ENCODE measurements around the gene PRRC2A.

The PRRC2A gene

GRCh38 chr6:31651602-31652191 is 31.2 kb downstream of the PRRC2A start:
- no peak for DNase-seq (ENCODE audit: low read depth in 2 of 2)

GRCh38 chr6:31652925-31653724 is 32.6 kb downstream of the PRRC2A start:
- DNase-seq (ENCODE audit: low read depth in 2 of 2) = peak; percentile 72 to 84

- DNase-seq (ENCODE audit: low read depth in 2 of 2) = no peak
These were observed 34.2 kb downstream of the PRRC2A start for GRCh38 chr6:31654574-31655348.

GRCh38 chr6:31655349-31656237 is 35.1 kb downstream of the PRRC2A start, which contains the start of gene APOM:
Gene APOM, plus strand, starts transcription at chr6:31655894. Its CDS starts 73 bp downstream, at chr6:31655967.
- DNase-seq (ENCODE audit: low read depth in 2 of 2) = no peak

GRCh38 chr6:31657406-31658157 is 37.1 kb downstream of the PRRC2A start:
- DNase-seq (ENCODE audit: low read depth in 2 of 2) = no peak

GRCh38 chr6:31658158-31658688 is 37.7 kb downstream of the PRRC2A start:
- DNase-seq (ENCODE audit: low read depth in 2 of 2) = no peak

- DNase-seq (ENCODE audit: low read depth in 2 of 2) = no peak
These were observed 38.6 kb downstream of the PRRC2A start for GRCh38 chr6:31658983-31659648.

GRCh38 chr6:31659649-31660380 is 39.3 kb downstream of the PRRC2A start:
- DNase-seq (ENCODE audit: low read depth in 2 of 2) = peak in 1 of 2 donors; percentile 9

- DNase-seq (ENCODE audit: low read depth in 2 of 2) = peak in 1 of 2 donors; percentile 46
These were observed 40.1 kb downstream of the PRRC2A start, which contains the start of gene C6orf47 for GRCh38 chr6:31660381-31661261. Gene C6orf47, minus strand, starts transcription at chr6:31660778. Its CDS starts 831 bp downstream, at chr6:31659947.

GRCh38 chr6:31661262-31662123 is 41.0 kb downstream of the PRRC2A start:
- DNase-seq (ENCODE audit: low read depth in 2 of 2) = no peak

- no peak for DNase-seq (ENCODE audit: low read depth in 2 of 2)
These were observed 41.7 kb downstream of the PRRC2A start for GRCh38 chr6:31662124-31662723.

- DNase-seq (ENCODE audit: low read depth in 2 of 2) = no peak
These were observed 42.8 kb downstream of the PRRC2A start for GRCh38 chr6:31663126-31663960.

GRCh38 chr6:31663961-31664789 is 43.7 kb downstream of the PRRC2A start:
- DNase-seq (ENCODE audit: low read depth in 2 of 2) = no peak

GRCh38 chr6:31664790-31665500 is 44.4 kb downstream of the PRRC2A start, which contains the start of gene GPANK1:
Gene GPANK1, minus strand, starts transcription at chr6:31664997. Its CDS starts 519 bp downstream, at chr6:31664478.
- DNase-seq (ENCODE audit: low read depth in 2 of 2) = peak; percentile 72 to 81
